GM04504 (cell line): ENCODE measurements around the gene SVEP1.

Experiments used
- DNase-seq: peaks from one replicate; pipeline ENCODE4 v3.0.0-alpha.2; 2012; ENCODE audit warnings: low read depth

SVEP1 gene

DNA sequence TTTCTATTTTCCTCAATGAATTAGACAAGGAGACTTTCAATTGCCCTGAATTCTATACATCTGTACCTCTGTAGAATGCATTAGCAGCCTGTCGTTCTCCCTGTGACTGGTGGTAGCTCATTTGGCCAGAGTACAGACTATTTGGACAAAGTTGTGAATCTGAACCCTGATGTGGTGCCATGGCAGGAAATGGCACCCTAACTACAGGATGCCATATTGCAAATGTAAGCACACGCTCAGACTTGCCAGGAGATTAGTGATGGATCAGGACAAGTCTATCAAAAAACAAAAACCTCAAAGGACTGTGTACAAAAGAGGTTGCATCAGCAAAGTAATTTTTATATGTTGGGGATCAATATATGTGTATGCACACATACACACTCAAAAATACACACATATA, 58.3 kb downstream of the SVEP1 start:
- DNase-seq = no peak

DNA sequence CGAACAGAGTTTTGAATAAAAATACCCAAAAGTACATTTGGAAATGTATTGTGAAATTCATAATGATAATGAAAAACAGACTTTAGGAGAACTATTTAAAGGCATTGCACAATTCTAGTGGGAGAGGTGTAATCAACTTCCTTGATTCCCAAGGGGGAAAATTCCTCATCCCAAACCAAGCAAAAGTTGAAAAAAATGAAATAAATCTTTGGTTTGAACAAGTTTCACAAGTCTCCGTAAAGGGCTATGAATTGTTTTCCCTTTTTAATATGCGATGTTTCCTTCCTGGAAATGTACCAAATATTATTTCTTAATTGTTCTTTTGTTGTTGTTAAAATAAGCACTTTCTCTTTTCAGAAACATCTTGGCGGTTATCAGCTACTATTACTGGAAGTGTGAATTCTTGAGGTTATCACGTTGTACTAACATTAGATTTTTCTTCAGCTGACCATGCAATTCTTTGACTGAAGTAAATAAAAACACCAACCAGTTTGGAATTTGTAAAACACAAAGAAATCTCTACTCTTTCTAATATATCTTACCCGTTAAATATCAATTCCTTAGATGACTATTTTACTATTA, 59.3 kb downstream of the SVEP1 start:
- DNase-seq = peak; percentile 46

DNA sequence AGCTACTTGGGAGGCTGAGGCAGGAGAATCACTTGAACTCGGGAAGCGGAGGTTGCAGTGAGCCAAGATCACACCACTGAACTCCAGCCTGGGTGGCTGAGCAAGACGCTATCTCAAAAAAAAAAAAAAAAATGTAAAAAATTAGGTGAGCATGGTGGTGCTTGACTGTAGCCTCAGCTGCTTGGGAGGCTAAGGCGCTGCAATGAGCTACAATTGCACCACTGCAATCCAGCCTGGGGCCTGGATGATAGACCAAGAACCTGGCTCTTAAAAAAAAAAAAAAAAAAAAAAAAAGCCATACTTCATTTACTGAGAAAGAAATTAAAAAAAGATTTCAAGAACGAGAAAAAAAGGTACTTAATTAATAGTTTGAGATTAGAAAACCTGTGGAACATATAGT, 62.1 kb downstream of the SVEP1 start:
- DNase-seq = no peak

DNA sequence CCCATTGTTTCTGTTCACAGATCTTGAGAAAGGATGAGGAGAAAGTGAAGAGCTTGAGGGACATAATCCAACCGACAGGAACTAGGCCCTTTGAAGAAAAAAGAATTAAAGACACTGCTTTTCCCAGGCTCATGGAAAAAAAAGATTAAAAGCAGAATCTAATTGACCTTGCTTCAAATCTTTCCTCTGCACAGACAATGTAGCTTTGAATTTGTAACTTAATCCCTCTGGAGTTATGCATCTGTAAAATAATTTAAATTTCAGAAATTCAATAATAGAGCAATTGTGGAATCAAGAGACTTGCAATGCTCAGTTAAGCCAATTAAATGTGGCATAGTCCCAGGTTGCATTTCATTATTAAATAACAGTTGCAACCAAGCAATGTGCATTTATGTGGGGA, 64.6 kb downstream of the SVEP1 start:
- DNase-seq = no peak

DNA sequence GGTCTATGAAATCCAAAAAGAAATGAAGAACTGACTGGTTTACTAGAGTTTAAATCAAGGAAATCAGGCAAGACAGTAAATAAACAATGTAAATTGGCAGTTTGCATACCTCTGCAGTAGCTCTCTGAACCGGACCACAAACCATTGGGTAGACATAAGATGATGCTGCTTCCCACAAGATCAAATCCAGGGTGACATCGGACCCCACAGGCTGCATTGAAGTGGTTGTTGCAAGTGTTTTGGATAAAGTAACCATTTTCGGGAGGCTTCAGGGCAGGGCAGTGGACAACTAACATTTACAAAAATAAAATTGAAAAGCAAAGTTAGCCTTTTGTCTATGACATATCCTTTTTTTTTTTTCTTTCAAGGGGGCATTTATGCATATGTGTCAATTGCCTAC, 66.7 kb downstream of the SVEP1 start:
- DNase-seq = no peak

DNA sequence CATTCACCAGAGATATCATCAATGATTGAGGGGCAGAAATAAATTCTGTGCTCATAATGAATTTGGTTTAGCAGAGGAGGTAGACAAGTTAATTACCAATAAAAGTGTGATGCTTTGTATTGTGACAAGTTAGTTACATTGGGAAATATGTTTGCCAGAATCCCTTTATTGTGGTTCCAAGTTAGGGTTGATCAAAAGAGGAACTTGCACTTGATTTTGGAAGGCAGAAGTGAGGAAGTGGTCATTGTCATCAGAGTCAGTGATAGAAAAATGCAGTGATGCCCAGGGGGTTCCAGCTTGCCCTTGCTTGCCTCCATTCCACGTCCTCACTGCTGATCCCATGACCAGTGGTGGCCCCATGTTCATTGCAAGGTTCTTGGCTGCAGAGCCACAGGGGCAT, 69.7 kb downstream of the SVEP1 start:
- DNase-seq = no peak

DNA sequence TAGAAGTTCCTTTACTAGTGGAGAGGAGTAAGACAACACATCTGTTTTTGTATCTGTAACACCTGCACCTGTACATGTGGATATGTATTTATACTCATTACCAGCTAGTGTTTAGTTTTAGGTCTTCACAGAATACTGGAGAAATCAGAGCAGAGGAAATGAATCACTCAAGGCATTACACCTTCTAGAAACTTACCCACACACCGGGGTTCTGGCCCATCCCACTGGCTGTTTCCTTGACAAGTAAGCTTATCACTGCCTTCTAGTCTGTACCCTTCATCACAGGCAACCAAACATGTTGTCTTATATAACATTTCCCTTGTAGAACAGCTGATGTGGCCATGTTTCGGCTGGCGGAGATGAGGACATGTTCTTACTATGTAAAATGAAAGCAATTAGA, 76.7 kb downstream of the SVEP1 start:
- DNase-seq = no peak

DNA sequence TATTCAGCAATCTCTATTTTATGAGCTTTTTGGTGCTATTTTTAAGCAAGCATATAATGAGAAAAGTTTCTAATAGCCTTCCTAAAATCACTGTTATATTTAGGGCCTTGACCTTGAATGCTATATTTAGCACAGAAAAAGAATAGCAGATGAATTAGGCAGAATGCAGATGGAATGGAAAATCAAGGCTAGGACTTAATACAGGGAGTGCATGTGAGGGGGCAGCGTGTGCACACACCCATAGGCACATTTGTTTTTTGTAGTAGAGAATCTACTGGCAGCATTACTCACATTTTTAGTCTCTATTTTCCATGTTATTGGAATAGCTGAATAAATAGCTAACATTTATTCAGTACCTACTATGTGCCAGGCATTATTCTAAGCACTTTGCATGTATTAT, 79.9 kb downstream of the SVEP1 start:
- no peak for DNase-seq

DNA sequence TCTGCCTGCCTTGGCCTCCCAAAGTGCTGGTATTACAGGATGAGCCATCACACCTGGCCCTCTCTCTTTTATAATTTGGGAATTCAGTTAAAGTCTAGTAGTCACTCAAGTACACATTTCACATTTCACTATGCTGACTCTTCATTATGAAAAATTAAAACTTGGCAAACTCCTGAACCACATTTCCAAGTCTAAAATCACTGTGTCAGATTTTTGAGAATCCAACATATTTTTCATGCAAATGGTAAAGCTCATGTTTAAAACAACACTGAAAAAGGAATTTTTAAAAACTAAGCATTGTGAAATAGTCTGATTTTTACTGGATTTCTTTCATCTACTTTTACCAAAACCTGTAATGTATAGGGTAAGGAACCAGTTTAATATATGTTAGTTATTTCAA, 92.3 kb downstream of the SVEP1 start:
- no peak for DNase-seq

DNA sequence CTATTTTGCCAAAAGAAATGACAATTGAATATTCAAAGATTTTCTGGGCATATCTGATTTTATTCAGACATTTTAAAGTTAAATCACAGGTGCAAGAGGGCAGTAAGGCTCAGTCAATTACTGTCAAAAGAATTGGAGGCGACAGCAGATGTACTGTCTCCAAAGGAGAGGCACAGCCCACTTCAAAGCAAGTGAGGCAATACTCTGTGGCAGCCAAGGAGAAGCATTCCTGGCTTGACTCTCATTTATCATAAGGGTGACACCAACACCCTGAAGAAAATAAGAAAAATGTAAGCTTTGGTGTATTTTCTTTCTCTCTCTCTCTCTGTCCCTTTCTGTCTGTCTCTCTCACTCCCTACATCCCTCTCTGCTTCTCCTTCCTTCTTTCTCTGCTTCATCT, 93.3 kb downstream of the SVEP1 start:
- DNase-seq = no peak

DNA sequence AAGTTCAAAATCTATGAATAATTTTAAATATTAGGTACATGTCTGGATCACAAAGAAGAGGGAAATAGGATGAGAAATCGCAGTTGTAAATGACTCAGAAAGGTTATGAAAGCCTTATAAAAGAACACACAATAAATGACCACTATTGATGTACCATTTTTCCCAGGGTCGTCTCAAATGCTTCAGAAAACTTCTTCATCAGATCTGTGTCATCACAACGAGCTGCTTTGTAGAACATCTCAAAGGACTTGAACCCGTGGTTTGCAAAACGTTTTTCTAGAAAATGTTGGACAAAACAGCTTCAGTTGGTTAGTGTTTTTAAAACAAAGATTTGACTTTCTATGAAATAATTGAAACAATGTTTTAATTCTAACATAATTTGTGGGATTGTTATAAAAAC, 100.1 kb downstream of the SVEP1 start:
- DNase-seq = no peak

DNA sequence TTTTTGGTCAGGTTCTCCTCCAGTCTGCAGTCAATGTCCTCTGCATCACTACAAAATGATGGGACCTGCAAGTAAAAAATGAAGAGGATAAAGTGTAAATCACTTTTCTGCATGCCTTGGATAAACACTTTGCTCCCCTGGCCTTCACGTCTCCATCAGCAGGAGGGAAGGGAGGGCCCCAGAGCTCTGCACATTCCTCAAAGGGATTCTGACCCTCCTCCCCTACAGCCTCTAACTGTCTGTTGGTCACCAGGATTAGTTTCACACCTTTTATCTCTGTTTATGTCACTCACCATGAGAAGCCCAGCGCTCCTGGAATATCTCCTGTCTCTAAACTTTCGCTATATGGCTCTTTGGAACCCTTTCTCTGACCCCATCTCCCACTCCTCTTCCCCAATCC, 103.3 kb downstream of the SVEP1 start:
- DNase-seq = no peak

DNA sequence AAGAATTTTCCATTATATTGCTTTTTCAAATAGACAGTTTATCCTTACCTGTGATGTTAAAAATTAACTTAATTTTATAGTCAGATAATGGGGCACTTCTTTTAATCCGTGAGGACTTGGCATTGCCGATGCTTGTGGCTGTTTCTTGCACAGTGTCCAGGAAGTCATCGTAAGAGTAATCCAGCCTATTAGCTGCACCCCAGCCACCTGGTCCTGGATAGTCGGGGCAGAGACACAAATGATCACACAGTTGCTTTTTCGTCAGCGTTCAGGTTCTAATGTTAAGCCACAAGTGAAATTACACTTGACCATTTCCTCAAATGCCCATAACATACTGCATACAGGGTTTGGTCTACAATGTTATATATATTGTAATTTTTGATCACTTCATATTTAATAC, 107.4 kb downstream of the SVEP1 start:
- no peak for DNase-seq

DNA sequence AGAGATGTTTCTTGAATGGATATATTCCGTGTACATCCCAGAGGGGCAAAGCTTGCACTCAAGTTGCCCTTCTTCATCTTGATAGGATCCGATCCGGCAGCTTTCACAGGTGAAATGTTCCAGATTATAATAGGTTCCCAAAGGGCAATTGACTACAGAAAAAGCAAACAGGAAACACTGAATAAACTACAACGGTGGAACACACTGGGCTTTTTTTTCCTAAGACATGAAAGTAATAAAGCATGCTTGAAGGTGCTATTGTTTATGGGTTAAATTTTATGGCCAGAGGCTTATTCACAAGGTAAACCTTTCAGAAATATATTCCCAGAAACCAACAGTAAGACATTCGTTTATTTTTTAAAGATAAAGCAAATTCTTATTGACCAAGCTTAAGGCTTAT, 110.6 kb downstream of the SVEP1 start:
- no peak for DNase-seq

DNA sequence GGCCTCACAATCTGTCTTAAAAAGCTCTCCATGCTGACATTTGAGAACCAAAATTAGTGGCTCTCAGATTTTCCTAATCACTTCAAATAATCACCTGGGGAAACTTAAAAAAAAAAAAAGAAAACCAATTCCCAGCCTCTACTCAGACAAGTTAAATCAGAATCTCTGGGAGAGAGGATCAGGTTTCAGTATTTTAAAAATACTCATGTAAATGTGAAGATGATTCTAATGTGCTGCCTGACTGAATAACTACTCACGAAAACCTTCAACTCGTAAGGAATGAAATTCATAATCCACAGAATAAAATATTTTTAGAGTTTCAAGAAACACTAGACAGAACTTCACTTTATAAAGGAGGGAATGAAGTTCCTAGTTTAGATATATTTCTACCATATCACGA, 114.4 kb downstream of the SVEP1 start:
- DNase-seq = no peak

DNA sequence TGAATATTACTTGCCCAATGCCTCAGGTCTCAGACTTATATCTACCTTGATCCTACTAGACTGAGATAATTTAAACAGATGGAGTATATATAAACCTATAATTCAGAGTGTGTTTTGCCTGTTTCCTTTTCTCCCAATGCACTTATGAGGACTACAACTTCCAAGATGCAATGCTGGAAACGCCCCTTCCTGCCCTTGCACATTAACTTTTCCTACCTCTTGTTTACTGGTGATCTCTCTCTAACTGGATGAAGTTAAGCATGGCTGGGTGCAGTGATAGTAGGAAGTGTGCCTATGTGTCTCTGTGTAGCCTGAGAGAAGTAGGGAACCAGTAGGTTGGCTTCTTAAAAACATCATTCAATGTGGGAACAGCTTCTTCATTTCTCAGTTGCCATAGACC, 115.2 kb downstream of the SVEP1 start:
- no peak for DNase-seq

DNA sequence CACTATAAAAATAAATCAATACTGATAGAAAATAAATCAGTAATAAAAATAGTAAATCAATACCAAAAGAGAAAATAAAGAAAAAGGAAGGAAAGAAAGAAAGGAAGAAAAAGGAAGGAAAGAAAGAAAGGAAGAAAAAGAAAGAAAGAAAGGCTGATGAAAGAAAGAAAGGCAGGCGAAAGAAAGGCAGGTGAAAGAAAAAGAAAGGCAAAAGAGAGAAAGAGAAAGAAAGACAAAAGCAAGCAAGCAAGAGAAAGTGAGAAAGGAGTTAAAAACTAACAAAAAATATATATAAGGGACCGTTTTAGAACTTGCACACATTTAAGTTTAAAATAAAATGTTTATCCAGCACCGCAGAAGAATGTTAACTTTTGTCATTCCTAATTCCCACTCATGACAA, 116.0 kb downstream of the SVEP1 start:
- DNase-seq = no peak

DNA sequence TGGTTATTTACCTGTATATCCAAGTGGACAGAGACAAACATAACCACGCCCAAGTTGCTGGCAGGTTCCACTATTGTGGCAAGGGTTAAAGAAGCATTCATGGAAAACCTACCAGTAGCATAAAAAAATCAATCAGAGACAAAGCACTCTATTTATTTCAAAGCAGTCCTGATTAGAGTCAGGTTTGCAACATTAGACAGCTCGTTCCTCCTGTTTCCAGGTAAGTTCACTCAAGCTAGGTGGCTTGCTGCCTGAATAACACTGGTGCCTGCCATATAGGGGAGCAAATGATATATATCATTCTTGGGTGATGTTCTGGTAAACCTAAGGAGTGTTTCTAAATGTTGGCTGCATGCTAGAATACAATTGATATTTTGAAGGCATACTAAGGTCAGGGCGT, 122.3 kb downstream of the SVEP1 start:
- DNase-seq = no peak

DNA sequence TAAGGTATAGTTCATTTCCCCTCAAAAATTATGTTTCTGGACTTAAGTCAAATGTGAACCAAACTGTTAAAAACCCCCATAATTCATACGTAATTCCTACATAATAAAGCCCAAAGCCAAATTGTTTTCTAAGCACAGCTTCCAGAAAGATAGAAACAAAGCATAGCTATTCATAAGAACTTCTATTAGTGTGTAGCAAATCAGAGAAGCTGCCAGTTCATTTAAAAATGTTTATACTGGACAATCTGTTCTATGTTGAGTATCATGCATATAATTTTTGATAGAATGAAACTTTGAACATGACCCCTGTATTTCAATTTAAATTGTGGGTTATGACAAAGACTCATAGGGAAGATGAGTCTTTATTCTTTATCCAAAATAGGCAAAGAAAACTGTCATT, 122.9 kb downstream of the SVEP1 start:
- no peak for DNase-seq

DNA sequence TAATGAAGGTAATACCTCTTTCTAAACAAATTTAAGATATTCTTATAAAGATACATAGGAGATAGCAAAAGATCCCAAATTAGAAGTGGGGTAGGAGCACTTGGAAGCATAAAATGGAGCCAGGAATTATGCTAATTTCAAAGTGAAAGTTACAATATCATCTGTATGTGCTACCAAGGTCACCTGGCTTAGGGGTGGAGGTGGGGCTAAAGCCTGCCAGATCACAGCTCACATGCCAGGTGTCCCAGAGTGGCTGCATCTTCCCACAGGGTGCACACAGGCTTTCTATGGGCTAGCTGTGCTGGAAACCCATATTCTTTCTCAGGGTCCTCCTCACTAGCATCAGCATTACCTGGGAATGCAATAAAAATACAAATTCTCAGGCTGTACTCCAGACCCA, 123.7 kb downstream of the SVEP1 start:
- no peak for DNase-seq

DNA sequence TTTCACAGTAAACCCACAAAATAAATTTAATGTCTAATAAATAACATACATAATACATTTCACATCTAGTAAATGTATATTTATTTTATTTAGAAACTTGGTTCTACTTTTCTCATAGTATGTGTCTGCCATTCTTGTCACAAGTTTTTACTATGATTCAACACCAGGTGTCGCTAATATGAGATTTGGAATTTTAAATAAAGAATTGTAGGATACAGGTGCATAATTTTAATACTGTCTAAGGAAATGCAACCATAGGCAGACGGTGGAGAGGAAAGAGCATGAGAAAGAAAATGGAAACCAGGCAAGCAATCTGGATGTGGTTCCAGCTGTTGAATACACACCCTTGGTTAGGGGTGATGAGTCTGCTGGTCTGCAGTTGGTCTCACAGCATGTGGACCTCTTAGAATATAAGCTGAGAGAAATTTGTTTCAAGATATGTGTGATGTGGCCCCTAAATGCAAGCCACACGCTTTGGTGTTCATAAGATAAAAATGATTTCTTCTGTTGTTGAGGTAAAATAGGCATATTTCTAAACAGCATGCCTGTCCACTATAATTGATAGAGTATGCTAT, 127.2 kb downstream of the SVEP1 start:
- no peak for DNase-seq

DNA sequence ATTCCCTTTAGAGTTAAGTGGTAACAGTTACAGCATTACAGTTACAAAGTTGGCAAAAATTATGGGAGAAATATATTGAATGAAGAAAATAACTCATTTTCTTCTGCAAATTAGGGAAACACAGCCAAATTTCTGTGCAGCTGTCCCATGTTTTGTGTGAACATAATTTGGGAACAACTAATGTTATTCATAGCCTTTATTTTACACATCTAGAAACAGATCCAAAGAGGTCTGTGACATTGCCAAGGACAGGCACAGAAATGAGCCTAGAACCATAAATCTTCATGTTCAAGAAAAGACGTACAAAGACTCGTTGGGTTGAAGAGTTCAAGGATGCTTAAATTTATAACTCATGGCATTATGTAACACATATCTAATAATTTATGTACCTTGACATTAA, 127.8 kb downstream of the SVEP1 start:
- no peak for DNase-seq

DNA sequence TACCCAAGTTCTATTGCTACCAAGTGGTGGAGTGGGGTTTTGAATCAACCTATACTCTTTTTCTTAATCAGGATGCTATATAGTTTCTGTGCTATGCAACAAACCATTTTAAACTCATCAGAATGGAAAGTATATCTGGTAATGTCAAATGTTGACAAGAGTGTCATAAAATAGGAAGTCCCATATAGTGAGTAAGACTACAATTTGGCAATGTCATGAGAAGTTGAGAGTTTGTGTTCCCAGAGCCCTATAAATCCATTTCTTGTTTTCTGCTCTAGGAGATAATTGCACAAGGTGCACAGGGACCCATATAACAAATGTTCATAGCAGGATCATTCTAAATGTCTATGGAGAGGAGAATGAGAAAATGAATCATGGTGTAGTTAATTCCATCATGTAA, 132.1 kb downstream of the SVEP1 start:
- DNase-seq = no peak

DNA sequence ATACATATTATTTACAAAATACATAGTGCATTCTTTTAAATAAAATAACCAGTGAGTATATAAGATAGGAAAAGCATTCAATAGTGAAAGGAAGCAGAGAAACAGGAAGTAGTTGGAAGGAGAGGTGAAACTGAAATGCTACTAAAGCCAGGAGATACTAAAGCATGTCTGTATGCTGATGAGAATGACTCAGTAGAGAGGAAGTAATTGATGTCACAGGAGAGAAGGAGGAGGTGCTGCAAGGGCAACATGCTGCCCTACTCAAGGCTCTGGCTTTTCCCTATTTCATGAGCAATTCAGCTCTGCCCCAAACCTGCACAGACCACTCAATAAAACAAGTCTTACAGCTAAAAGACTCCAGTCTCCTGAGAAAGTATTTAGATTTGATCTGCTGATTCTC, 133.4 kb downstream of the SVEP1 start:
- DNase-seq = no peak

DNA sequence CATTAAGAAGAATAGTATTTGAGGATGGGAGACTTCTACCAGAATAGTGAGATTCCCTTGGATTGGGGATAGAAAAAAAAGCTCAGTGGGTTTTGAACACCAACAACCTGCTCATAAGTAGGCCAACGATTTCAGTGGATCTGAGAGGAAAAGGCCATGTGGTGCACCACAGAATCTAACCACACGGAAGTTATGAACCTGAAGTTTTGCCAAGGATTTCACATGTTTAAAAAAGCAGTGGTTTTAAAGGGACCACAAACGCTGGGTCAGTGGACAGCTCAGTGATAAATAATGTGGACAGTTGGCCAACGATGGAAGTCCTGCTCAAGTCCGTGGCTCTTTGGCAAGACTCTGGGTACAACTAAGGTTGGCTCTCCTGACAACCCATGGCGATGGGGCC, 134.6 kb downstream of the SVEP1 start:
- DNase-seq = peak; percentile 42
